GM12878 (cell line): Measurements from ENCODE around the gene PPT2. TPM values are rescaled to one million over a fixed set of nuclear protein-coding genes. Genes with fewer than 3 reads are reported as not detected.

ENCODE experiments used
- ATAC-seq: fragments of 200-7000 bp; cut with Tn5 transposase; 3 replicates; pipeline ENCODE4 v1.9.1; 2020; ENCODE audit warnings: mild to moderate bottlenecking, moderate library complexity
- BruUV-seq: library from RNA; stranded (reverse); fragments of 400-500 nt; replicated peaks from 2 replicates; lab custom pipeline; 2021; lab: Mats Ljungman, UMichigan
- CTCF ChIA-PET: fragments of 300-600 bp; sonication (Branson Sonifier 250); formaldehyde crosslinking; extraction: SDS; loops from one replicate; lab custom pipeline; 2021; ENCODE audit warnings: inconsistent platforms; lab: Yijun Ruan, JAX
- POLR2A ChIA-PET: fragments of 350-600 bp; formaldehyde crosslinking; extraction: SDS; loops from one replicate; lab custom pipeline; 2021; ENCODE audit warnings: inconsistent platforms; lab: Charles Lee
- RAD21 ChIA-PET: fragments of 300-600 bp; sonication (Branson Sonifier 250); formaldehyde crosslinking; loops from one replicate; lab custom pipeline; 2023; ENCODE audit warnings: antibody characterized with exemption; ENCODE audit not compliant: unreplicated experiment; lab: Charles Lee
- SMC1A ChIA-PET: fragments of 300-600 bp; sonication (Branson Sonifier 250); formaldehyde crosslinking; loops from one replicate; lab custom pipeline; 2023; ENCODE audit not compliant: unreplicated experiment, uncharacterized antibody; lab: Charles Lee
- DNase-seq: peaks from one replicate; pipeline ENCODE4 v3.0.0-alpha.2; 2011; ENCODE audit warnings: low read depth, low spot score
- FAIRE-seq: peaks from 3 replicates; lab custom pipeline; 2011; peaks lifted over from hg19 to GRCh38; lab: Jason Lieb, UNC
- H2AFZ ChIP-seq: 2 replicates; pipeline ENCODE4 v1.6.0; 2011; ENCODE audit warnings: low read depth, low read length, control low read depth; ENCODE audit not compliant: control insufficient read depth
- H3K27ac ChIP-seq: 2 replicates; pipeline ENCODE4 v1.5.1; 2011; ENCODE audit warnings: control low read depth; ENCODE audit not compliant: control insufficient read depth, insufficient read depth
- H3K27me3 ChIP-seq, 2 experiments: replicated peaks in 1 of 2; 2 replicates each; pipeline versions ENCODE4 v1.6.0 to v1.6.1; 2011; ENCODE audit warnings: low read length in 1 of 2; ENCODE audit not compliant: control insufficient read depth in 2 of 2, insufficient read depth in 2 of 2
- H3K36me3 ChIP-seq, 2 experiments: 2 replicates each; pipeline ENCODE4 v1.5.1; 2011; ENCODE audit warnings: low read length in 1 of 2; ENCODE audit not compliant: control insufficient read depth in 2 of 2, insufficient read depth in 2 of 2
- H3K4me1 ChIP-seq: 2 replicates; pipeline ENCODE4 v1.6.1; 2011; ENCODE audit warnings: mild to moderate bottlenecking, low read length, moderate library complexity, mixed read lengths; ENCODE audit not compliant: control insufficient read depth, insufficient read depth
- H3K4me2 ChIP-seq: 2 replicates; pipeline ENCODE4 v1.6.0; 2011; ENCODE audit warnings: control low read depth; ENCODE audit not compliant: control insufficient read depth, insufficient read depth
- H3K4me3 ChIP-seq: fragments of 200-600 bp; sonication (generic); 2 replicates; pipeline ENCODE4 v1.5.1; 2016
- H3K79me2 ChIP-seq: 2 replicates; pipeline ENCODE4 v1.6.0; 2011; ENCODE audit warnings: low read length; ENCODE audit not compliant: control insufficient read depth, insufficient read depth
- H3K9ac ChIP-seq: 2 replicates; pipeline ENCODE4 v1.8.0; 2011; ENCODE audit warnings: low read length, control low read depth, mixed read lengths; ENCODE audit not compliant: control insufficient read depth, insufficient read depth
- H3K9me3 ChIP-seq: replicated peaks from 3 replicates; pipeline ENCODE4 v1.5.1; 2011; ENCODE audit warnings: mild to moderate bottlenecking, low read length; ENCODE audit not compliant: control insufficient read depth, insufficient read depth
- H4K20me1 ChIP-seq: 2 replicates; pipeline ENCODE4 v1.6.0; 2011; ENCODE audit not compliant: control insufficient read depth, insufficient read depth
- CHD1 ChIP-seq: IDR thresholded peaks from 2 replicates; pipeline ENCODE4 v1.6.1; 2012; ENCODE audit warnings: low read depth, low read length, improper control_type of control experiment
- CREM ChIP-seq: IDR thresholded peaks from 2 replicates; pipeline ENCODE4 v1.6.1; 2014; ENCODE audit warnings: antibody characterized with exemption, low read depth
- MXI1 ChIP-seq: fragments of 150-350 bp; IDR thresholded peaks from 2 replicates; pipeline ENCODE4 v1.6.1; 2011; ENCODE audit warnings: low read depth, mild to moderate bottlenecking, inconsistent platforms, low read length, improper control_type of control experiment
- MYB ChIP-seq: fragments of 150-350 bp; IDR thresholded peaks from 2 replicates; pipeline ENCODE4 v1.6.1; 2014; ENCODE audit warnings: mild to moderate bottlenecking, low read depth, low read length, borderline replicate concordance
- NFYB ChIP-seq: IDR thresholded peaks from 2 replicates; pipeline ENCODE4 v1.6.1; 2011; ENCODE audit warnings: low read depth, mild to moderate bottlenecking, low read length, improper control_type of control experiment, moderate library complexity; ENCODE audit not compliant: insufficient read depth
- NR2C1 ChIP-seq: fragments of 450-650 bp; IDR thresholded peaks from 2 replicates; pipeline ENCODE4 v1.6.1; 2017; ENCODE audit warnings: antibody characterized with exemption, mild to moderate bottlenecking, moderate library complexity
- POLR2AphosphoS5 ChIP-seq: IDR thresholded peaks from 2 replicates; pipeline ENCODE4 v1.6.1; 2011; ENCODE audit warnings: mild to moderate bottlenecking, low read length, inconsistent platforms
- SPI1 ChIP-seq: IDR thresholded peaks from 2 replicates; pipeline ENCODE4 v1.6.1; 2011; ENCODE audit warnings: low read depth, mild to moderate bottlenecking, low read length, moderate library complexity, borderline replicate concordance; ENCODE audit not compliant: insufficient read depth
- YY1 ChIP-seq: IDR thresholded peaks from 2 replicates; pipeline ENCODE4 v1.6.1; 2011; ENCODE audit warnings: low read depth, mild to moderate bottlenecking, low read length
- WGBS: methylation state at CpG from one replicate; pipeline ENCODE4 v1.1.6; 2016; ENCODE audit warnings: low lambda C conversion rate; ENCODE audit not compliant: insufficient replicate concordance, insufficient coverage; ENCODE audit errors: missing lambda C conversion rate; 5-methylcytosine and 5-hydroxymethylcytosine counted together
- in situ Hi-C: fragments of 300-500 bp; cut with MboI; formaldehyde crosslinking; loops from 9 replicates; pipeline ENCODE4 v1.14.3; 2018; ENCODE audit warnings: mixed read lengths
- intact Hi-C: fragments of 100-400 bp; cut with micrococcal nuclease; formaldehyde crosslinking; loops from one replicate; pipeline ENCODE4 v1.14.2; 2022; ENCODE audit not compliant: unreplicated experiment
- polyA plus RNA-seq, 11 experiments: library from polyadenylated mRNA; depleted of rRNA in 4 of 11; unstranded in 6 of 11; stranded (reverse) in 5 of 11; fragments of >200 nt; fragmentation: Nextera tagmentation in 4 of 11; fragmentation: Illumina TruSeq in 1 of 11; extraction: Ambion mirVana in 4 of 11; extraction: Trizol in 1 of 11; gene quantifications; 1 replicate in 1 of 11; 2 replicates in 10 of 11; pipeline versions ENCODE4 v1.2.1 to v1.2.3, GENCODE V29; 2011 to 2016; ENCODE audit warnings: inconsistent platforms in 2 of 11, missing spikeins in 2 of 11, low read depth in 1 of 11
- total RNA-seq, 4 experiments: library from RNA; depleted of rRNA in 3 of 4; stranded (reverse); fragments of >200 nt in 3 of 4; fragmentation: Illumina TruSeq in 1 of 4; extraction: Trizol in 1 of 4; gene quantifications; 2 replicates each; pipeline versions ENCODE4 v1.2.1 to v1.2.3, GENCODE V29; 2013 to 2021
- TF ChIP-seq, protein P1 (sequence below): fragments of 450-650 bp; IDR thresholded peaks from 2 replicates; pipeline ENCODE4 v1.6.1; 2016; ENCODE audit warnings: mild to moderate bottlenecking
- TF ChIP-seq, protein P2 (sequence below): fragments of 450-650 bp; IDR thresholded peaks from 2 replicates; pipeline ENCODE4 v1.6.1; 2016; ENCODE audit warnings: mild to moderate bottlenecking
- TF ChIP-seq, protein P3 (sequence below): fragments of 450-650 bp; IDR thresholded peaks from 2 replicates; pipeline ENCODE4 v1.6.1; 2017; ENCODE audit warnings: mild to moderate bottlenecking, moderate library complexity
- TF ChIP-seq, protein P4 (sequence below): fragments of 150-350 bp; IDR thresholded peaks from 2 replicates; pipeline ENCODE4 v1.6.1; 2016; ENCODE audit warnings: low read depth, low read length

Gene PPT2
- total and polyA plus RNA-seq, 10 of the 15 experiments (the other 5 are each of a cell fraction or from before 2014, with no cell fraction given) = 1.3 to 25.5 (median 5.5) TPM

DNA sequence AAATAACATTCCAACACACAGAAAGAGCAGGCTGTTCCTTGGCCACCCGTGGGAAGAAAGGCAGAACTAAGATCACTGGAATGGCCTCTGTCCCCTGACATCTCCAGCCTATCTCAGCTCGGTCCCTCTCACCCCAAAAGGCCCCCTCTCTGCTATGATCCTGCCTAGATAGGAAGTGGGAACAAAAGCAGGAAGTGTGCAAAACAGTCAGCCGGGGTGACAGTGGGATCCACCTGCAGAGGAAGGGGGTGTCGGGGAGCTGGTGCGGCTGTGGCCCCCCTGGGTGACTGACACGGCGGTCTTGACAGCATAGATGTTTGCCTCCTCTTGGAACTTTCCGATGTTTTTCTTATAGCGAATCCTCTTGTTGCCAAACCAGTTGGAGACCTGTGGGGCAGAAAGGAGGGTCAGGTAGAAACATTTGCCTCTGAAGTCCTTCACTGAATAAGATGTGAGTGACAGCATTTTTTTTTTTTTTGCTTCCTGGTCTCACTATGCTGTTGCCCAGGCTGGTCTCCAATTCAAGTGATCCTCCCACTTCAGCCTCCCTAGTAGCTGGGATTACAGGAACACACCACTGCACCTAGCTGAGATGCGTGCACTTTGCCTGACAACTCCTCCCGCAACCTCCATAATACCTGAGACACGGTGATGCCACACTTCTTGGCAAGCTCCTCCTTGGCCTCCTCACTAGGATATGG is 33.2 kb downstream of the PPT2 start:
- peaks cover 4 to 9% of the 10 kb centered on the region in 2 experiments; a peak in 3 of 4 replicates for H3K36me3 ChIP-seq
- in situ Hi-C loops = no loop called here
- no peak for FAIRE-seq
- TF ChIP-seq, protein P1, sequence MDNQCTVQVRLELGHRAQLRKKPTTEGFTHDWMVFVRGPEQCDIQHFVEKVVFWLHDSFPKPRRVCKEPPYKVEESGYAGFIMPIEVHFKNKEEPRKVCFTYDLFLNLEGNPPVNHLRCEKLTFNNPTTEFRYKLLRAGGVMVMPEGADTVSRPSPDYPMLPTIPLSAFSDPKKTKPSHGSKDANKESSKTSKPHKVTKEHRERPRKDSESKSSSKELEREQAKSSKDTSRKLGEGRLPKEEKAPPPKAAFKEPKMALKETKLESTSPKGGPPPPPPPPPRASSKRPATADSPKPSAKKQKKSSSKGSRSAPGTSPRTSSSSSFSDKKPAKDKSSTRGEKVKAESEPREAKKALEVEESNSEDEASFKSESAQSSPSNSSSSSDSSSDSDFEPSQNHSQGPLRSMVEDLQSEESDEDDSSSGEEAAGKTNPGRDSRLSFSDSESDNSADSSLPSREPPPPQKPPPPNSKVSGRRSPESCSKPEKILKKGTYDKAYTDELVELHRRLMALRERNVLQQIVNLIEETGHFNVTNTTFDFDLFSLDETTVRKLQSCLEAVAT = no peak
- TF ChIP-seq MXI1 (no peak), NR2C1 (no peak), CHD1 (no peak), SPI1 (peak; percentile 77), NFYB (no peak), POLR2AphosphoS5 (0 out of 2 replicates have a peak, but pooled peaks have one; percentile 21), YY1 (no peak), MYB (no peak), CREM (no peak)
- TF ChIP-seq, protein P2, sequence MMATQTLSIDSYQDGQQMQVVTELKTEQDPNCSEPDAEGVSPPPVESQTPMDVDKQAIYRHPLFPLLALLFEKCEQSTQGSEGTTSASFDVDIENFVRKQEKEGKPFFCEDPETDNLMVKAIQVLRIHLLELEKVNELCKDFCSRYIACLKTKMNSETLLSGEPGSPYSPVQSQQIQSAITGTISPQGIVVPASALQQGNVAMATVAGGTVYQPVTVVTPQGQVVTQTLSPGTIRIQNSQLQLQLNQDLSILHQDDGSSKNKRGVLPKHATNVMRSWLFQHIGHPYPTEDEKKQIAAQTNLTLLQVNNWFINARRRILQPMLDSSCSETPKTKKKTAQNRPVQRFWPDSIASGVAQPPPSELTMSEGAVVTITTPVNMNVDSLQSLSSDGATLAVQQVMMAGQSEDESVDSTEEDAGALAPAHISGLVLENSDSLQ = peak; percentile 68
- TF ChIP-seq, protein P3, sequence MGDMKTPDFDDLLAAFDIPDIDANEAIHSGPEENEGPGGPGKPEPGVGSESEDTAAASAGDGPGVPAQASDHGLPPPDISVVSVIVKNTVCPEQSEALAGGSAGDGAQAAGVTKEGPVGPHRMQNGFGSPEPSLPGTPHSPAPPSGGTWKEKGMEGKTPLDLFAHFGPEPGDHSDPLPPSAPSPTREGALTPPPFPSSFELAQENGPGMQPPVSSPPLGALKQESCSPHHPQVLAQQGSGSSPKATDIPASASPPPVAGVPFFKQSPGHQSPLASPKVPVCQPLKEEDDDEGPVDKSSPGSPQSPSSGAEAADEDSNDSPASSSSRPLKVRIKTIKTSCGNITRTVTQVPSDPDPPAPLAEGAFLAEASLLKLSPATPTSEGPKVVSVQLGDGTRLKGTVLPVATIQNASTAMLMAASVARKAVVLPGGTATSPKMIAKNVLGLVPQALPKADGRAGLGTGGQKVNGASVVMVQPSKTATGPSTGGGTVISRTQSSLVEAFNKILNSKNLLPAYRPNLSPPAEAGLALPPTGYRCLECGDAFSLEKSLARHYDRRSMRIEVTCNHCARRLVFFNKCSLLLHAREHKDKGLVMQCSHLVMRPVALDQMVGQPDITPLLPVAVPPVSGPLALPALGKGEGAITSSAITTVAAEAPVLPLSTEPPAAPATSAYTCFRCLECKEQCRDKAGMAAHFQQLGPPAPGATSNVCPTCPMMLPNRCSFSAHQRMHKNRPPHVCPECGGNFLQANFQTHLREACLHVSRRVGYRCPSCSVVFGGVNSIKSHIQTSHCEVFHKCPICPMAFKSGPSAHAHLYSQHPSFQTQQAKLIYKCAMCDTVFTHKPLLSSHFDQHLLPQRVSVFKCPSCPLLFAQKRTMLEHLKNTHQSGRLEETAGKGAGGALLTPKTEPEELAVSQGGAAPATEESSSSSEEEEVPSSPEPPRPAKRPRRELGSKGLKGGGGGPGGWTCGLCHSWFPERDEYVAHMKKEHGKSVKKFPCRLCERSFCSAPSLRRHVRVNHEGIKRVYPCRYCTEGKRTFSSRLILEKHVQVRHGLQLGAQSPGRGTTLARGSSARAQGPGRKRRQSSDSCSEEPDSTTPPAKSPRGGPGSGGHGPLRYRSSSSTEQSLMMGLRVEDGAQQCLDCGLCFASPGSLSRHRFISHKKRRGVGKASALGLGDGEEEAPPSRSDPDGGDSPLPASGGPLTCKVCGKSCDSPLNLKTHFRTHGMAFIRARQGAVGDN = no peak
- TF ChIP-seq, protein P4, sequence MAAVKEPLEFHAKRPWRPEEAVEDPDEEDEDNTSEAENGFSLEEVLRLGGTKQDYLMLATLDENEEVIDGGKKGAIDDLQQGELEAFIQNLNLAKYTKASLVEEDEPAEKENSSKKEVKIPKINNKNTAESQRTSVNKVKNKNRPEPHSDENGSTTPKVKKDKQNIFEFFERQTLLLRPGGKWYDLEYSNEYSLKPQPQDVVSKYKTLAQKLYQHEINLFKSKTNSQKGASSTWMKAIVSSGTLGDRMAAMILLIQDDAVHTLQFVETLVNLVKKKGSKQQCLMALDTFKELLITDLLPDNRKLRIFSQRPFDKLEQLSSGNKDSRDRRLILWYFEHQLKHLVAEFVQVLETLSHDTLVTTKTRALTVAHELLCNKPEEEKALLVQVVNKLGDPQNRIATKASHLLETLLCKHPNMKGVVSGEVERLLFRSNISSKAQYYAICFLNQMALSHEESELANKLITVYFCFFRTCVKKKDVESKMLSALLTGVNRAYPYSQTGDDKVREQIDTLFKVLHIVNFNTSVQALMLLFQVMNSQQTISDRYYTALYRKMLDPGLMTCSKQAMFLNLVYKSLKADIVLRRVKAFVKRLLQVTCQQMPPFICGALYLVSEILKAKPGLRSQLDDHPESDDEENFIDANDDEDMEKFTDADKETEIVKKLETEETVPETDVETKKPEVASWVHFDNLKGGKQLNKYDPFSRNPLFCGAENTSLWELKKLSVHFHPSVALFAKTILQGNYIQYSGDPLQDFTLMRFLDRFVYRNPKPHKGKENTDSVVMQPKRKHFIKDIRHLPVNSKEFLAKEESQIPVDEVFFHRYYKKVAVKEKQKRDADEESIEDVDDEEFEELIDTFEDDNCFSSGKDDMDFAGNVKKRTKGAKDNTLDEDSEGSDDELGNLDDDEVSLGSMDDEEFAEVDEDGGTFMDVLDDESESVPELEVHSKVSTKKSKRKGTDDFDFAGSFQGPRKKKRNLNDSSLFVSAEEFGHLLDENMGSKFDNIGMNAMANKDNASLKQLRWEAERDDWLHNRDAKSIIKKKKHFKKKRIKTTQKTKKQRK = no peak

More for the DNA sequence above, 33.2 kb downstream of the PPT2 start:
- Histone ChIP-seq H3K27ac (peak overlapping the region; percentile 42), H3K9me3 (no peaks in the 10 kb centered on the region), H3K4me2 (peak overlapping the region; percentile 66), H3K4me3 (0 out of 2 replicates have a peak overlapping the region, but pooled peaks have one; percentile 90), H3K27me3 (no peaks in the 10 kb centered on the region), H2AFZ (no peak overlapping the region), H3K4me1 (peaks cover 23% of the 10 kb centered on the region), H3K9ac (no peak overlapping the region), H4K20me1 (no peaks in the 10 kb centered on the region), H3K79me2 (peaks cover 46% of the 10 kb centered on the region)
- DNase-seq (no peak), ATAC-seq (no peak)
- WGBS = 71% methylated on average over 12 of the region's 12 CpGs
- BruUV-seq = no TSS peak
- SMC1A ChIA-PET = interaction anchor here (1.0 kb wide), 1 partner anchor 9 kb away, joined by 3 read pairs; no protein-coding TSS in a partner anchor
- RAD21 ChIA-PET = no interaction called here
- POLR2A ChIA-PET = interaction anchor here (7.0 kb wide), 1 partner anchor 9 kb away, joined by 123 read pairs; the partner anchor contains the start of genes AGPAT1 and RNF5
- intact Hi-C loops = no loop called here
- CTCF ChIA-PET = interaction anchor here (1.2 kb wide), 1 partner anchor 8 kb away, joined by 3 read pairs; no protein-coding TSS in a partner anchor
